Nephron progenitor cell (in vitro differentiated cells): ENCODE results near the gene CCDC200.

Experiments
- DNase-seq: peaks from one replicate; pipeline ENCODE4 v3.0.0; 2021
- H3K27ac Mint-ChIP-seq: 2 replicates; pipeline ENCODE4 v1.8.0; 2021; ENCODE audit warnings: mild to moderate bottlenecking, moderate library complexity, mixed read lengths
- H3K27me3 Mint-ChIP-seq: 2 replicates; pipeline ENCODE4 v1.8.0; 2021; ENCODE audit warnings: mild to moderate bottlenecking, low read depth, mixed read lengths; ENCODE audit not compliant: poor library complexity
- H3K36me3 Mint-ChIP-seq: 2 replicates; pipeline ENCODE4 v1.8.0; 2021; ENCODE audit warnings: low read depth, mixed read lengths
- H3K4me1 Mint-ChIP-seq: 2 replicates; pipeline ENCODE4 v1.8.0; 2021; ENCODE audit warnings: mixed read lengths
- H3K4me3 Mint-ChIP-seq: 2 replicates; pipeline ENCODE4 v1.8.0; 2021; ENCODE audit warnings: mild to moderate bottlenecking, moderate library complexity, mixed read lengths
- H3K9me3 Mint-ChIP-seq: 2 replicates; pipeline ENCODE4 v1.8.0; 2021; ENCODE audit warnings: mild to moderate bottlenecking, moderate library complexity, mixed read lengths
- TF ChIP-seq, protein P1 (sequence below): fragments of 200-600 bp; sonication (generic); IDR thresholded peaks from 2 replicates; pipeline ENCODE4 v1.5.0; 2021; ENCODE audit warnings: antibody characterized with exemption

Gene CCDC200

DNA sequence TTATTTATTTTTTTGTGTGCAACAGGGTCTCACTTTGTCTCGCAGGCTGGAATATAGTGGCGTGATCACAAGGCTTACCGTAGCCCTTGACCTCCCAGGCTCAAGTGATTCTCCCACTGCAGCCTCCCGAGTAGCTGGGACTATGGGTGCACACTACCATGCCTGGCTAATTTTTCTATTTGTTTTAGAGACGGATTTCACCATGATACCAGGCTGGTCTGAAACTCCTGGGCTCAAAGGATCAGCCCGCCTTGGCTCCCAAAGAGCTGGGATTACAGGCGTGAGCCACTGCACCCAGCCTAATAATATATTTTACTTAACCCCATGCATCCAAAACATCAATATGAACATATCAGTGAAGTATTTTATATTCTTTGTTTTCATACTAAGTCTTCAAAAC lies 2.0 kb downstream of the CCDC200 start:
- TF ChIP-seq, protein P1, sequence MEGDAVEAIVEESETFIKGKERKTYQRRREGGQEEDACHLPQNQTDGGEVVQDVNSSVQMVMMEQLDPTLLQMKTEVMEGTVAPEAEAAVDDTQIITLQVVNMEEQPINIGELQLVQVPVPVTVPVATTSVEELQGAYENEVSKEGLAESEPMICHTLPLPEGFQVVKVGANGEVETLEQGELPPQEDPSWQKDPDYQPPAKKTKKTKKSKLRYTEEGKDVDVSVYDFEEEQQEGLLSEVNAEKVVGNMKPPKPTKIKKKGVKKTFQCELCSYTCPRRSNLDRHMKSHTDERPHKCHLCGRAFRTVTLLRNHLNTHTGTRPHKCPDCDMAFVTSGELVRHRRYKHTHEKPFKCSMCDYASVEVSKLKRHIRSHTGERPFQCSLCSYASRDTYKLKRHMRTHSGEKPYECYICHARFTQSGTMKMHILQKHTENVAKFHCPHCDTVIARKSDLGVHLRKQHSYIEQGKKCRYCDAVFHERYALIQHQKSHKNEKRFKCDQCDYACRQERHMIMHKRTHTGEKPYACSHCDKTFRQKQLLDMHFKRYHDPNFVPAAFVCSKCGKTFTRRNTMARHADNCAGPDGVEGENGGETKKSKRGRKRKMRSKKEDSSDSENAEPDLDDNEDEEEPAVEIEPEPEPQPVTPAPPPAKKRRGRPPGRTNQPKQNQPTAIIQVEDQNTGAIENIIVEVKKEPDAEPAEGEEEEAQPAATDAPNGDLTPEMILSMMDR, result no peak
- peaks cover 5% of the 10 kb centered on the region for H3K36me3 Mint-ChIP-seq
- H3K27me3 Mint-ChIP-seq, result peaks cover 8% of the 10 kb centered on the region
- no peak overlapping the region for H3K4me3 Mint-ChIP-seq
- DNase-seq, result no peak
- H3K9me3 Mint-ChIP-seq, result no peaks in the 10 kb centered on the region
- H3K27ac Mint-ChIP-seq, result no peak overlapping the region
- peaks cover 5% of the 10 kb centered on the region for H3K4me1 Mint-ChIP-seq

DNA sequence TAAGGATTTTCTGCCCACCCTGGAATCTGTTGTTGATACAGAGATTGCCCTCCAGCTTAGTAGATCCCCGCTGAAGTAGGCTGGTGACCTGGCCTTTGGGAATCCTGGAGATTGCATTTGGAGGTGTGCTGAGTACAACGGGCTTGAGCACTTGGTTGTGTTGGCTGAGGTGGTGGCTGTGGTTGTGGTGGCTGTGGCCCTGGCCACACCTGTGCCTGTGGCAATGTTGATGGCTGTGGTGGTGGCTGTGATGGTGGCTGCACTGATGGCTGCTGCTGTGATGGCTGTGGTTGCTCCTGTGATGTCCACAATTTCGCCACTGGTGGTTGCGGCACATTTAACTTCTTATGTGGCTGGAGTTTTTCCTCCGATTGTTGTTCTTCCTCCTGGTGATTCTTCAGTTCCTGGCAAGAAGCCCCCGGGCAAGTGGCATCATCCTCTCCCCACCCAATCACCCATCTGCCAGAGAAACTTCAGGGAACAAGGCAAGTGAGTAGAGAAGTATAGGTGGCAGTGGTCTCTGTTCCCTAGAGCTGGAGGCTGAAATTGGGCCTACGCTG lies 4.2 kb downstream of the CCDC200 start:
- H3K36me3 Mint-ChIP-seq, result peaks cover 5% of the 10 kb centered on the region
- no peak overlapping the region for H3K4me3 Mint-ChIP-seq
- H3K9me3 Mint-ChIP-seq, result no peaks in the 10 kb centered on the region
- peak overlapping the region; percentile 68 for H3K27ac Mint-ChIP-seq
- peaks cover 14% of the 10 kb centered on the region for H3K4me1 Mint-ChIP-seq
- TF ChIP-seq, protein P1, result no peak
- no peak for DNase-seq
- peaks cover 8% of the 10 kb centered on the region for H3K27me3 Mint-ChIP-seq

DNA sequence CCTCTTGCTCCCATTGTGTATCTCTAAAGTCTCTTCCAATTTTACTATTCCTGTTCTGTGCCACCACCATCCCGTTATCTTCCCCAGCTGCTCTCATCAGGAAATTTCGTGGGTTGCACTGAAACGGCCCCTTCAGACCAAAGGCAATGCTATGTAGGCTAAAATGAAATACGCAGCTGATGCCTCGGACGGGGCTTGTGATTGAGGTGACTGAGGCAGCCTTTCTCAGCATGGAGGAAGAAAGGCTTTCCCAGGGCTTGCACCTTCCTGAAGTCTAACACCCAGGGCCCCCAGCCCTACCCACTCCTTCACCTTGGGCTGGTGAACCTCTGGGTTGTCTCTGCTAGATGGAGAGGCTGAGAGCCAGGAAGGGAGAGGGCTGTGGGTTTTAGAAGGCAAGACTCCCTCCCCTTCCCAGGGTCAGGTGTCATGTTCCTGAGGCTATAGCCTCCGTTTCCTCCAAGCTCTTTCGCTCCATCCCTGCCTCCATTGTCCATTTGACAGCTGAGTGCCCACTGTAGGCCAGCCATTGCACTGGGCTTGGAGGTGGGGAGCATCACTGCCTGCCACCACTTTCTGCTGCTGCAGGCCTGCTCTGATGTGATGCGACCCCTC lies 7.8 kb downstream of the CCDC200 start:
- Mint-ChIP-seq H3K36me3 (peaks cover 8% of the 10 kb centered on the region), H3K4me3 (no peak overlapping the region), H3K4me1 (peaks cover 14% of the 10 kb centered on the region), H3K9me3 (no peaks in the 10 kb centered on the region), H3K27me3 (peaks cover 8% of the 10 kb centered on the region), H3K27ac (no peak overlapping the region)
- TF ChIP-seq, protein P1, result no peak
- DNase-seq, result no peak

DNA sequence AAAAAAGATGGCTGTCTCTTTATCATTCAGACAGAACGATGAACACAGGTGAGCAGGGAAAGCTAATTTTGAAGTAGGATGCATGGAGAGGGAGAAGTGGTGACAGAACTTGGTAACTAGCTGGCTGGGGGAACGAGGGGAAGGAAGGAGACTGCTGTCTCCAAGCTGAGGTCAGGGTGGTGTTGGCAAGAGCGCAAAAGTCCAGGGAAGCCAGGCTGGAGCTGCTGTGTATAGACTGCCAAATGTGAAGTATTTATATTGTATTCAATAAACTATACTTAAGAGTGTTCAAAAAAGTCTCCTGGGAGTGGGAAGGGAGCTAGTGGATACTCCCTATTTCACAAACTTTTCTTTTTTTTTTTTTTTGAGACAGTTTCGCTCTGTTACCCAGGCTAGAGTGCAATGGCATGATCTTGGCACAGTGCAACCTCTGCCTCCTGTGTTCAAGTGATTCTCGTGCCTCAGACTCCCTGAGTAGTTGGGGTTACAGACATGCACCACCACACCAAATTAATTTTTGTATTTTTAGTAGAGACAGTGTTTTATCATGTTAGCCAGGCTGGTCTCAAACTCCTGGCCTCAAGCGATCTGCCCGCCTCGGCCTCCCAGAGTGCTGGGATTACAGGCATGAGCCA lies 8.6 kb downstream of the CCDC200 start:
- no peak for DNase-seq

DNA sequence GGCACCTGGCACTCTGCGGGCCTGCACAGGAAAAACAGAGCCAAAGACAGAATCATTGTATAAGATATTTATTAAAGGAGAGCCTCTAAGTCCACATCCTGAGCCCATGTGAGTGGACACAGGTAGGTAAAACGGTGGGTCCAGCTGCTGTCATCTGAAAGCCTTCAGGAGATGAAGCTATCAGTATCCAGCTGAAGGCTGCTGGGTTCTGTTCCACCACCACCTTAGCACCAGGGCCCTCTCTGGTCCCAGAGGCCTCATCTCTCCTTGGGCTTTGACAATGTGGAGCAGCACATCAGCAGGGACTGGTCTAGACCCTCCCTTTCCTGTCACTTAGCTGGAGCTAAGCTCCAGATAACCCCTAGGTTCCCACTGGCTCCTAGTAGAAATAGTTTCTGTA lies 9.4 kb downstream of the CCDC200 start:
- Mint-ChIP-seq H3K9me3 (no peaks in the 10 kb centered on the region), H3K36me3 (peaks cover 12% of the 10 kb centered on the region), H3K27me3 (peaks cover 6% of the 10 kb centered on the region), H3K4me3 (no peak overlapping the region), H3K4me1 (peaks cover 14% of the 10 kb centered on the region), H3K27ac (no peak overlapping the region)
- TF ChIP-seq, protein P1, result no peak
- no peak for DNase-seq

More for the DNA sequence above, 8.6 kb downstream of the CCDC200 start:
- H3K27me3 Mint-ChIP-seq, result peaks cover 8% of the 10 kb centered on the region
- H3K36me3 Mint-ChIP-seq, result peaks cover 12% of the 10 kb centered on the region
- peaks cover 14% of the 10 kb centered on the region for H3K4me1 Mint-ChIP-seq
- no peak overlapping the region for H3K27ac Mint-ChIP-seq
- no peak overlapping the region for H3K4me3 Mint-ChIP-seq
- H3K9me3 Mint-ChIP-seq, result no peaks in the 10 kb centered on the region
- TF ChIP-seq, protein P1, result no peak
